Activated CD8-positive, alpha-beta memory T cell treated with anti-CD3 and anti-CD28 coated beads for 1 hour (primary cell): ENCODE data around the gene DDX47.
"Not testable (repeated sequence)": the region's sequence is repeated elsewhere in the genome, so short reads cannot be mapped to it uniquely, and the experiment has no call there.

Source experiments
- DNase-seq, 2 donors: peaks; one replicate each; pipeline ENCODE4 v3.0.0-alpha.2; 2020; ENCODE audit warnings: low read depth in 1 of 2; ENCODE audit errors: extremely low read depth in 1 of 2

Gene DDX47

DNA sequence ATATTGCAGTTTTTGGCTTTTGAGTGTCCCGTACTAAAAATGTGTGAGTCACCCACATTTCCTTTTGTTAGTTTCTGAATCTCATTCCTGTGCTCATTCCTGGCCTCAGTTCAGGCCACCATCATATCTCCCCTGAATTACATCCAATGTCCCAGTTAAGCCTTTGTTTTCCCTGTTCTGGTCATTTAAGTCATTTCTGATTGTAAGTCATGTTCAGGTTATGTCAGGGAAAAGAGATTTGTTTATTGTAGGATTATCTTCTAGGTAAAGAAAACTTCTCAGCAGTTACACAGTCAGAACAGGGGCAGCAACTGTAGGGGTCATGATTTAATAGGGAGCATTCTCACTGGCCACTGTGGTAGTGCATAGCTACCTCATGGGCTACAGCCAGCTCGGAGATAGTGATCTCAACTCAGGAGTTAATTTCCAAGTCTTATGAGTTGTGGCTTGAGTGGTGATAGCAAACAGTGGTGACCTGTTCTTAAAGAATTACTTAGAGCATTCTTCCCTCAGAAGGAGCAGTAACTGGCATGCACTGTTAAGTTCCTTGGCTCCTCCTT is 6.7 kb downstream of the DDX47 start:
- DNase-seq = no peak

DNA sequence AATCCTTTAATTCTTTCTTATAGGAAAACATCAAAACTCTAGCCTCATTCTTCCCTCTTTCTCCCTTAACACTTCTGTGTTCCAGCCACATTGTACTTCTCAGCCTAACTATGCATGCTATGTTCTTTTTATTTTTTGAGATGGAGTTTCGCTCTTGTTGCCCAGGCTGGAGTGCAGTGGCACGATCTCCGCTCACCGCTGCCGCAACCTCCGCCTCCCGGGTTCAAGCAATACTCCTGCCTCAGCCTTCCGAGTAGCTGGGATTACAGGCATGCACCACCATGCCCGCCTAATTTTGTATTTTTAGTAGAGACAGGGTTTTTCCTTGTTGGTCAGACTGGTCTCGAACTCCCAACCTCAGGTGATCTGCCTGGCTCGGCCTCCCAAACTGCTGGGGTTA is 7.2 kb downstream of the DDX47 start:
- not testable (repeated sequence) for DNase-seq

DNA sequence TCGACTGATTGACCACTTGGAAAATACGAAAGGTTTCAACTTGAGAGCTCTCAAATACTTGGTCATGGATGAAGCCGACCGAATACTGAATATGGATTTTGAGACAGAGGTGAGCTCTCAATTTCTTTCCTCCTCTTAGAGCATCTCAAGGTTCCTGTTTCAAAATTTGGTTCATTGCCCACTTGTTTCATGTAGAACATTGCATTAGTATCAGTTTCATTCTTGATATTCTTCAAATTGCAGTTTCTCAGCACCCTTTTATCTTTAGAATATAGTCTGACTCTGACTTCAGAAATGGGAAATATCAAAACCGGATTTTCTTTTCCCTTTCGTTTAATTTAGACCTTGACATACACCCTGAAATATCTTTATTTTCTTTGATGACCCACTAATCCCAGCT is 8.8 kb downstream of the DDX47 start:
- no peak for DNase-seq

DNA sequence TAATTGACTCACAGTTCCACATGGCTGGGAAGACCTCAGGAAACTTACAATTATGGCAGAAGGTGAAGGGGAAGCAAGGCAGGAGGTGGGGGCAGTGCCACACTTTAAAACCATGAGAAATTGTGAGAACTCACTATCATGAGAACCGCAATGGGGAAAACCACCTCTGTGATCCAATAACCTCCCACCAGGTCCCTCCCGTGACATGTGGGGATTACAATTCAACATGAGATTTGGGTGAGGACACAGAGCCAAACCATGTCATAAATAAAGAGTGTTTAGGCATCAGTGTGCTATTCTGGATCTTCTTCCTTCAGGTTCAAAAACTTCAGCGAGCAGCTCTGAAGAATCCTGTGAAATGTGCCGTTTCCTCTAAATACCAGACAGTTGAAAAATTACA is 9.7 kb downstream of the DDX47 start:
- DNase-seq = no peak

DNA sequence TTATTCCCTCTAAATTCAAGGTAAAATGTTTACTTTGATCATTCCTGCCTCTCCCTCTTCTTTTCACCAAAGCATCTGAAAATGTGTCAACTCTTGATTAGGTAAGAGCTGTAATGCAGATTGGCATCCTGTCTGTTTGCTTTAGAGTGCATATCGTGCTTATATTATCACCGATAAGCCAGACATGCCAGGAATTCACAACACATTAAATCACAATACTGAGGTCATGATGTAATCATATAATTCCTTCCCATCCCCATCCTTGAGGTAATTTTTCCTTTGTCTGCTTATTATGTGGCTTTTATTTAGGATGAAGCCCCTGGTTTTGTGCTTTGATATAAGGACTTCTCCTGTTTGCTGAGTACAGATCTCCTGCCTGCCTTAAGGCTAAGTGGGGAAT is 10.2 kb downstream of the DDX47 start:
- no peak for DNase-seq

DNA sequence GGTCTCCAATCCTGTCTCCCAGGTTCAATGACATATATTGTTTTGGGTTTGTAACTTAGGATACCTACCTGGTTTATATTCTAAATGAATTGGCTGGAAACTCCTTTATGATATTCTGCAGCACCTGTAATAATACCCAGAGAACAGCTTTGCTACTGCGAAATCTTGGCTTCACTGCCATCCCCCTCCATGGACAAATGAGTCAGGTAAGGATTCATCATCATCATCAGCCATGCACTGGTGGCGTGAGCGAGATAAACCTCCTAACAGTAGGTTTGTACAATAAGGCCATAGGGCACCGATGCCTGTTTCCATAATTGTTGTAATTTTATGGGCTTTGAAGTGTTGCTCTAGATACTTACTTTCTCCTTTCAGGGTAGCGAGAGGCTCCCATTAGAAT is 10.7 kb downstream of the DDX47 start:
- DNase-seq = no peak

DNA sequence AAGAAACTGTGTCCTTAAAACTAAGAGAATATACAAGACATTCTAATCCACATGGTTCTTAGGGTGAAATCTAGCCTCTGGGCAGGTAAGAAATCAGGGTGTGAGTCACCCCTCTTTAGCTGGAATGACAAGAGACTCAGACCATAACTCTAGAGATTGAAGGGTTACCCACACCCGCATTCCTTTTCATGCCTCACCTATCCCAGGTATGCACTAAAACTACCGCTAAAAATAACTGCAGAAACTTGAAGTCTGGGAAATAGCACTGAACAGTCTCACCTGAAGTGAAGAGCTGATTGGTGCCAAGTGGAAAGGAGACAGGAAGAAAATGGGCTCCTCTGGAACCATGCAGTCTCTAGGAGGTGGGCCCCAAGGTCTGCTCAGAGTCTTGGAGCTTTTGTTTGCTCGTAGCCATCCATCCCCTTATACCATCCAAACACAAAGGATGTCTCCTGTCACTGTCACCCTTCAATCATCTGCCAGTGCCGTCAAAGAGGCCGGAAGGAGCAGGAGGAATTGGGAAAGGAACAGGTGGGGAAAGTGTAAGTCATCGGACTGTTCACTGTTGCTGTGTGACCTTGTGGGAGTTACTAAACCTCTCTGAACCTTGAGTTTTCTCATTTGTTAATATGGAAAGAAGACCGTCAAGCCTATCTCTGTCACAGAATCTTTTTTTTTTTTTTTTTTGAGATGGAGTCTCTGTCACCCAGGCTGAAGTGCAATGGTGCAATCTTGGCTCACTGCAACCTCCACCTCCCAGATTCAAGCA is 22.4 kb downstream of the DDX47 start:
- DNase-seq = no peak

DNA sequence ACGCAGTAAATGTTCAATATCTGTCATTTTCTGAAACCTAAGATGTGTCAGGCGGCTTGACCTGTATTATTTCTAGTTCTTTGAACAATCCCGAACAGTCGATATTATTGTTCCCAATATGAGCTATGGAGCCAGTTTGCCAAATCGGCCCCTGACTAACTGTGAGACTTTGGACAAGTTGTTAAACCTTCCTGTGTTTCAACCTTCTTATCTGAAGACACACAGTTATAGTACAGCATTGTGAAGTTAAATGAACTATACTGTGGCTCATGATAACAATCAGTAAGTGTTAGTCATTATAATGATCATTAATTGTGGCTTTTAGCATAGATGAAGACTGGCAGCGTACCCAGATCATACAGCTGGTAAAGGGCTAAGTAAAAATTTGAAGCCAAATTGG is 23.4 kb downstream of the DDX47 start:
- no peak for DNase-seq

DNA sequence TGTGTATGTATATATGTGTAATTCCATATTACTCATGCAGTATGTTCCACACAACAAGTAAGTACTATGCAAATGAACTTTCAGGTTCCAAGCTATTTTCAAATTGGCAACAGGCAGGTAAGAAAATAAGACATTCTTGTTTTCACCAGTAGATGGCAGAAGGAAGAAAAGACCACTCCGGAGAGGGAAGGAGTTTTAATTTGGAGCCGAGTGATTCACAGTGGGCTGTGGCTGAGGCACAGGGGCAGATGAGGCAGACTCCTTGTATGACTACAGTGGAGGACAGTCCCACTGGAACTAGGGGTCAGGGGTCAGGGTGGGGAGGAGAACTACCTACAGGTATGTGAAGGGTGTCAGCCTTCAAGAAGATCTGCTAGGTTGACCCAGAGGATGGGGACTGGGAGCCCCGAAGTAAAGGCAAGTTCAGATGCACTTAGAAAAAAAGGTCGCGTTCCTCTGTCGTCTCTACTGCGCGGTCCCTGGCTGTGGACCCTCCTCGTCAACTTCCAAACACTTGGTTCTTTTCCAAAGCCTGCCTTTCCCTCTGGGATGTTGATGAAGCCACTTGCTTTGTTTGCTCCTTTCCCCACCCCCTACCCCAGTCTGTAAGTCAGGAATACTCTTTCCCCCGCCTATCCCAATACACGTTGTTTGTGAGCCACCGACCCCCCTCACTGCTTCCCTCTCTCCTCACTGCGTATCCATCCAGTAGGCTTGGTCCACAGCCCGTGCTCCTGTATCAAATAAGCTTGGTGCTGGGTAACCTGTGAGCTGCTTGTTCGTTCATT is 24.1 kb downstream of the DDX47 start:
- DNase-seq = no peak

DNA sequence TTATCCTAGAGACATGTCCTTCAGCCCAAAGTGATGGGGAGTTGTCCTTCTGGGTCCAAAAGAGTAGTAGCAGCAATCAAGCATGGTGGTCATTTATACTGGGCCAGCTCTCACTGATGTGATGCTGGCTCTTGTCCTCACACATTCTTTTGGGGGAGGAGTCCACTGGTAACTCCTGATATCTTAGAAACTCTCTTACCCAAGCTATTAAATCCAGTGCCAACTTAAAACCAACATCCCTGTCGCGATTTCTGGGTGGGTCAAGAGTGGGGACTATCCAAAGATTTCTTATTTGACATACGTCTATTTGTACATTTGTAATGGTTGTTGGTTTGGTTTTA is 24.6 kb downstream of the DDX47 start:
- no peak for DNase-seq

DNA sequence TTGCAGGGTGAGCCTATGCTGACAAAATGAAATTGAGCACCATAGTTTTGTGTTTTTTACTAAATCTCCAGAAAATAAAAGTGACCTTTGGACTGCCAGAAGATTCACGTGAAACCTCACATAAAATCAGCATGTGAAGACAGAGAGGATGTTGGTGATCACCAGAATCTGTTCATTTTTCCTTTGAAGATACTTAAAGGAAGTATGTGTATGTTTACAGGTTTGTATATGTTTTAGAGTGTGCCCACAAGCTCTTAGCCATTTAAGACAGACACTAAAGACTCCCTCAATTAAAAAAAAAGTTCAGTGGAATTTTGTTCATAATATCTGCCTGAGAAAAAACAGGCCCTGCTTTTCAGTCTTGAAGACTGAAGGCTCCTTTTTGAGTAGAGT is 25.9 kb downstream of the DDX47 start:
- no peak for DNase-seq

DNA sequence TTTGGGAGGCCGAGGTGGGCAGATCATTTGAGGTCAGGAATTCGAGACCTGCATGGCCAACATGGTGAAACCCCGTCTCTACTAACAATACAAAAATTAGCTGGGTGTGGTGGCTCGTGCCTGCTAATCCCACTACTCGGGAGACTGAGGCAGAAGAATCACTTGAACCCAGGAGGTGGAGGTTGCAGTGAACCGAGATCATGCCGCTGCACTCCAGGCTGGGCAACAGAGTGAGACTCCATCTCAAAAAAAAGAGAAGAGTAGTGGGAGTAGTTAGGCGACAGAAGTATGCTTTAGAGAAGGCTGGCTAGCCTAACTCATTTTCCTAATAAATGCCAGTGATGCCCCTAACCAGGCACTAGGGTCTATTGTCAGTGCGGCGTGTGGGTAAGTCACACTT is 26.3 kb downstream of the DDX47 start:
- DNase-seq = not testable (repeated sequence)

DNA sequence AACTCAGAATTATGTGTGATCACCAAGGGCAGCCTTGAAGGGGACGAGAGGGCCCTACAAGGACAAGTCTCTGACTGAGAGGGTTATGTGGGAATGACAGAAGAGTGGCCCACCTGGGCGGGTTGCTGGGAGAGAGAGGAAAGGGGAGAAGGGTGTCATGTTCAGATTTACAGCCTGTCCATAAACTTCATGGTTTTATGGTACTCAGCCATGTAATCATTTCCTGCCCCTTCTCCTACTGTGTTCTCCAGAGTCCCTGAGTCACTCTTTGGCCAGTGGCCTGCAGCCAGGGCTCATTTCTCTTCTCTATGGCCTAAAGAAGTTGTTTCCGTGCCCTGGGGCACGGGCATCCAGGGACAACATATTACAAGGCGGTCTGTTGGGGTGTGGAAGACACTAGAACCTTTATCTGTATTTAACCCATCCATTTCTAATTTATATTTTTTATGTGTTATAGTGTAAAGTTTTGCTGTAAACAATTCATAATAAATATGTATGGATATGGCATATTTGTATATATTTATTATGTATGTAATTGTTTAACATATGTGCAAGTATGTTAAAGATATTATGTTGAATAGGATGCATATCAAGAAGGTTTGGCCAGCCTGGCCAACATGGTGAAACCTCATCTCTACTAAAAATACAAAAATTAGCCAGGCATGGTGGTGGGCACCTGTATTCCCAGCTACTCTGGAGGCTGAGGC is 26.9 kb downstream of the DDX47 start:
- no peak for DNase-seq

DNA sequence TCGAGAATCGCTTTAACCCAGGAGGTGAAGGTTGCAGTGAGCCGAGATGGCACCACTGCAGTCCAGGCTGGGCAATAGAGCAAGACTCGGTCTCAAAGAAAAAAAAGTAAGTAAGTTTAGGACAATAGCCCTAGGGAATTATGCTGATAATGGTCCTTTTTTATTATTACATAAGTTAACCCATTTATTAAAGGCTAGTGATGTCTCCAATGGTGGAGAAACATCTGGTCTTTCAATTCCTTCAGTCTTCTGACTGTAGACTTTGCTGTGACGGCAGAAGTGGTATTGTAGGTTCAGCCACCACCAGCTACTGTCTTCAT is 27.4 kb downstream of the DDX47 start:
- DNase-seq = no peak

DNA sequence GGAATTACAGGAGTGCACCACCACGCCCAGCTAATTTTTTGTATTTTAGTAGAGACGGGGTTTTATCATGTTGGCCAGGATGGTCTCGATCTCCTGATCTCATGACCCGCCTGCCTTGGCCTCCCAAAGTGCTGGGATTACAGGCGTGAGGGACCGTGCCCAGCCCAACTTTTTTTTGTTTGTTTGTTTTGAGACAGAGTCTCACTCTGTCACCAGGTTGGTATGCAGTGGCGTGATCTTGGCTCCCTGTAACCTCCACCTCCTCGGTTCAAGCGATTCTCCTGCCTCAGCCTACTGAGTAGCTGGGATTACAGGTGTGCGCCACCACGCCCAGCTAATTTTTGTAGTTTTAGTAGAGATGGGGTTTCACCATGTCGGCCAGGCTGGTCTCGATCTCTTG is 28.3 kb downstream of the DDX47 start:
- DNase-seq = not testable (repeated sequence)

DNA sequence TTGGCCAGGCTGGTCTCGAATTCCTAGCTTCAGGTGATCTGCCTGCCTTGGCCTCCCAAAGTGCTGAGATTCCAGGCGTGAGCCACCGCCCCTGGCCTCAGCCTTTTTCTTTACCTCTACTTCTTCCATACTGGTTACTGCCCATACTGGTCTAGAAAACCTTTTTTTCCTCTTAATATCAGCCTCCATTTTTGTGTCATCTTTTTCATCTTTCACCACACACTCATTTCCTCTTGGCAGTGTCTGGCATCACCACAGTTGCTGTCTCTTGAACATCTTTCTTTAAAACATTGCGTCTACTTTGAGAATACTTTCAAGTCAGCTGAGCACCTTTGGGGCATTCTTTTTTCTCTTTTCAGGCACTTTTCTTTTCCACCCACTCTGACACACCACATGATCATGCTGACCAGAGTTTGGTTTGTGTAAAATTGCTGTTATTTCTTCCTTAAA is 32.7 kb downstream of the DDX47 start:
- DNase-seq = no peak

DNA sequence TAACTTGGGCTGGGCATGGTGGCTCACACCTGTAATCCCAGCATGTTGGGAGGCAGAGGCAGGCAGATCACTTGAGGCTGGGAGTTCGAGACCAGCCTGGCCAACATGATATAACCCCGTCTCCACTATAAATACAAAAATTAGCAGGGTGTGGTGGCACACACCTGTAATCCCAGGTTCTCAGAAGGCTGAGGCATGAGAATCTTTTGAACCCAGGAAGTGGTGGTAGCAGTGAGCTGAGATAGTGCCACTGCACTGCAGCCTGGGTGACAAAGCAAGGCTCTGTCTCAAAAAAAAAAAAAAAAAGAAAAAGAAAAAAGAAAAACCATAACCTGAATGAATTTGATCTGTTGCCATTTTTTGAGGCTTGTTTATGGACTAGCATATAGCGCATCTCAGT is 33.6 kb downstream of the DDX47 start:
- not testable (repeated sequence) for DNase-seq

DNA sequence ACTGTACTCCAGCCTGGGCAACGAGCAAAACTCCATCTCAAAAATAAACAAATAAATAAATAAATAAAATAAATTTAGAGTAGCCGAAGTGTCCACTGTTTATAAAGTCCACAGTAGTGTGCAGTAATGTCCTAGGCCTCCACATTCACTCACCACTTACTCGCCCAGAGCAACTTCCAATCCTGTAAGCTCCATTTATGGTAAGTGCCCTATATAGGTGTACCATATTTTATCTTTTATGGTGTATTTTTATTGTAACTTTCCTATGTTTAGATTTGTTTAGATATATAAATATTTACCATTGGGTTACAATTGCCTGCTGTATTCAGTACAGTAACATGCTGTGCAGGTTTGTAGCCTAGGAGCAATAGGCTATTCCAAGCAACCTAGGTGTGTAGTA is 40.3 kb downstream of the DDX47 start:
- DNase-seq = no peak

DNA sequence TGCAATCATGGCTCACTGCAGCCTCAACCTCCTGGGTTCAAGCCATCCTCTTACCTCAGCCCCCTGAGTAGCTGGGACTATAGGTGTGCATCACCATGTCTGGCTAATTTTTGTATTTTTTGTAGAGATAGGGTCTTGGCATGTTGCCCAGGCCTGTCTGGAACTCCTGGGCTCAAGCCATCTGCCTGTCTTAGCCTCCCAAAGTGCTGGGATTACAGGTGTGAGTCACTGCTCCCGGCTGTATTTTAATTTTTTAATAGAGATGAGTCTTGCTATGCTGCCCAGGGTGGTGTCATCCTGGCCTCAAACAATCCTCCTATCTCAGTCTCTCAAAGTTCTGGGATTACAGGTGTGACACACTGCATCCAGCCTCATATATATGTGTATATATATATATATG is 46.5 kb downstream of the DDX47 start:
- DNase-seq = no peak

DNA sequence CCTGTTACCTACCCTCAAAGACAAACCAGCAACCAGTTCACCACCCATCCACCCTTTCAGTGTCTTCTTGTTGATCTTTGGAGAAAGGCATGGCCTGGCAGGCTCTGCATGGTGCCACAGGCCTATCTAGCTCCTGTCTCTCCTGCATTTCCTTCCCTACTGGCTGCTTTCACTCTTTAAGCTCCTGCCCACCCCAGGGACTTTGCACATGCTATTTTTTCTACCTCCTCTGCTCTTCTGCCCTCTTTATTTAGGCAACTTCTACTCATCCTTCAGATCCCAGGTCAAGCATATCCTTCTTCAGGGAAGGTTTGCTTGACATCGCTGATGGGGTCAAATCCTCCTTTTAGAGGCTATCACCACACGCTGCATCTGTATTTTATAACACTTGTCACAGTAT is 51.1 kb downstream of the DDX47 start:
- DNase-seq = no peak

DNA sequence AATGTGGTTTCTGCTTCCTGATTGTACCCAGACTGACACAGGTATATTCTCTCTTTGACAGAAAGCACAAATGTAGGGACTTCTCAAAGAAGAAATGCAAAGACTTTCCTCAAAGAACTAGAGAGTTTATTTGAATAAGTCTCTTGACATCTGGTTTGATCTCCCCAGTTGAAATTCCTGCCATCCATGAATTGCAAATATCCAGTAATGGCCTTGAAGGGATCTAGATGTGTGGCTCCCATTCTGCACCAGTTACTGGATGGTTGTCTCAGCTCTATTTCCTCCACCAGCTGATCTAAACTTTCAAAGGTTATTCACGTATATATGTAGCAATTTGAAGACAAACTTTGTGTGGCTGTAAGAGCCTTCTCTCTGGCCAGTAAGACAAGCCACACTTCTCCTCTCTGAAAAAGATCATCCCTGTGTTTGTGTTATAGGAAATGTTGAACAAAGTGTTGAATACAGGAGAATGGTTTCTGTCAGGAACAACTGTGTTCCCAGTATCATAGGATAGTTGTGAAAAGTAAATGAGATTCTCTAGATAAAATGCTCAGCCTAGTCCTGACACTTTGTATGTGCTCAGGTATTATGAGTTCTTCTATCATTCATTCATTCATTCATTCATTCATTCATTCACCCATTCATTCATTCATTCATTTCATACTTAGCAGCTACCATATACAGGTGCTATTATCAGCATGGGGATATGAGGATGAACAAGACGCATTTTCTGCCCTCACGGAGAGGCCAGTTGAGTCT is 55.5 kb downstream of the DDX47 start:
- DNase-seq = no peak
